Kidney tubule cell (primary cell): ENCODE results near the gene NFE2L1.
A peak's percentile ranks its signal among the peaks of the same experiment; 100 is the strongest.
"Not testable (repeated sequence)": the region's sequence is repeated elsewhere in the genome, so short reads cannot be mapped to it uniquely, and the experiment has no call there.

Experiments
- DNase-seq: peaks from one replicate; pipeline ENCODE4 v3.0.0-alpha.2; 2018; ENCODE audit warnings: low spot score

The NFE2L1 gene

GRCh38 chr17:48068491-48068961 lies 20.4 kb downstream of the NFE2L1 start:
- peak; percentile 66 for DNase-seq

- no peak for DNase-seq
Observed at GRCh38 chr17:48070195-48070594, 22.0 kb downstream of the NFE2L1 start.

- DNase-seq: no peak
Observed at GRCh38 chr17:48071654-48072053, 23.5 kb downstream of the NFE2L1 start.

GRCh38 chr17:48072811-48073210 lies 24.7 kb downstream of the NFE2L1 start:
- not testable (repeated sequence) for DNase-seq

GRCh38 chr17:48073566-48074094 lies 25.5 kb downstream of the NFE2L1 start:
- peak; percentile 81 for DNase-seq

GRCh38 chr17:48074322-48075081 lies 26.3 kb downstream of the NFE2L1 start:
- DNase-seq: peak; percentile 94

- DNase-seq: not testable (repeated sequence)
Observed at GRCh38 chr17:48077152-48077551, 29.0 kb downstream of the NFE2L1 start.

GRCh38 chr17:48081858-48082257 lies 33.7 kb downstream of the NFE2L1 start:
- no peak for DNase-seq

- DNase-seq: no peak
Observed at GRCh38 chr17:48084932-48085331, 36.8 kb downstream of the NFE2L1 start.

GRCh38 chr17:48093341-48094045 lies 45.3 kb downstream of the NFE2L1 start:
- no peak for DNase-seq

GRCh38 chr17:48095611-48096010 lies 47.5 kb downstream of the NFE2L1 start:
- no peak for DNase-seq

GRCh38 chr17:48100160-48100559 lies 52.0 kb downstream of the NFE2L1 start:
- peak; percentile 65 for DNase-seq

- DNase-seq: peak; percentile 73
Observed at GRCh38 chr17:48100591-48101011, 52.4 kb downstream of the NFE2L1 start.

- peak; percentile 95 for DNase-seq
Observed at GRCh38 chr17:48101012-48101720, 53.0 kb downstream of the NFE2L1 start, which contains the start of gene CBX1. Gene CBX1 (minus strand): TSS chr17:48101478. CDS start chr17:48077004, 24,474 bp downstream.

GRCh38 chr17:48102043-48102750 lies 54.0 kb downstream of the NFE2L1 start:
- DNase-seq: no peak

GRCh38 chr17:48102798-48103715 lies 54.9 kb downstream of the NFE2L1 start:
- no peak for DNase-seq

GRCh38 chr17:48104440-48104839 lies 56.3 kb downstream of the NFE2L1 start:
- DNase-seq: no peak

- DNase-seq: no peak
Observed at GRCh38 chr17:48106802-48107136, 58.6 kb downstream of the NFE2L1 start.

GRCh38 chr17:48107137-48108055 lies 59.2 kb downstream of the NFE2L1 start, which contains the start of gene SNX11:
Gene SNX11 (plus strand): TSS chr17:48107766. CDS start chr17:48112044, 4,278 bp downstream.
- peak; percentile 92 for DNase-seq
